Mesothelial cell of epicardium (in vitro differentiated cells): ENCODE results near the gene GPAT2. TPM values are rescaled to one million over a fixed set of nuclear protein-coding genes. Genes with fewer than 3 reads are reported as not detected.
"Not testable (repeated sequence)": the region's sequence is repeated elsewhere in the genome, so short reads cannot be mapped to it uniquely, and the experiment has no call there.

Experiments used
- DNase-seq, 2 experiments: peaks; one replicate each; pipeline ENCODE4 v3.0.0; 2021; ENCODE audit warnings: low spot score in 2 of 2; ENCODE audit not compliant: unreplicated experiment in 2 of 2
- H3K27ac Mint-ChIP-seq: 2 replicates; pipeline ENCODE4 v1.8.0; 2021; ENCODE audit warnings: mixed read lengths
- H3K27me3 Mint-ChIP-seq: 2 replicates; pipeline ENCODE4 v1.8.0; 2021; ENCODE audit warnings: low read depth, mixed read lengths
- H3K36me3 Mint-ChIP-seq: 2 replicates; pipeline ENCODE4 v1.8.0; 2021; ENCODE audit warnings: mixed read lengths
- H3K4me1 Mint-ChIP-seq: 2 replicates; pipeline ENCODE4 v1.8.0; 2021; ENCODE audit warnings: mixed read lengths
- H3K4me3 Mint-ChIP-seq: 2 replicates; pipeline ENCODE4 v1.8.0; 2021; ENCODE audit warnings: mild to moderate bottlenecking, moderate library complexity, mixed read lengths
- H3K9me3 Mint-ChIP-seq: 2 replicates; pipeline ENCODE4 v1.8.0; 2021; ENCODE audit warnings: mixed read lengths
- total RNA-seq: library from RNA; stranded (reverse); gene quantifications from 3 replicates; pipeline ENCODE4 v1.2.1, GENCODE V29; 2021
- TF ChIP-seq, protein P1 (sequence below): fragments of 200-600 bp; sonication (generic); IDR thresholded peaks from one replicate; pipeline ENCODE4 v1.5.0; 2021; ENCODE audit warnings: antibody characterized with exemption; ENCODE audit not compliant: unreplicated experiment

GPAT2 gene, protein sequence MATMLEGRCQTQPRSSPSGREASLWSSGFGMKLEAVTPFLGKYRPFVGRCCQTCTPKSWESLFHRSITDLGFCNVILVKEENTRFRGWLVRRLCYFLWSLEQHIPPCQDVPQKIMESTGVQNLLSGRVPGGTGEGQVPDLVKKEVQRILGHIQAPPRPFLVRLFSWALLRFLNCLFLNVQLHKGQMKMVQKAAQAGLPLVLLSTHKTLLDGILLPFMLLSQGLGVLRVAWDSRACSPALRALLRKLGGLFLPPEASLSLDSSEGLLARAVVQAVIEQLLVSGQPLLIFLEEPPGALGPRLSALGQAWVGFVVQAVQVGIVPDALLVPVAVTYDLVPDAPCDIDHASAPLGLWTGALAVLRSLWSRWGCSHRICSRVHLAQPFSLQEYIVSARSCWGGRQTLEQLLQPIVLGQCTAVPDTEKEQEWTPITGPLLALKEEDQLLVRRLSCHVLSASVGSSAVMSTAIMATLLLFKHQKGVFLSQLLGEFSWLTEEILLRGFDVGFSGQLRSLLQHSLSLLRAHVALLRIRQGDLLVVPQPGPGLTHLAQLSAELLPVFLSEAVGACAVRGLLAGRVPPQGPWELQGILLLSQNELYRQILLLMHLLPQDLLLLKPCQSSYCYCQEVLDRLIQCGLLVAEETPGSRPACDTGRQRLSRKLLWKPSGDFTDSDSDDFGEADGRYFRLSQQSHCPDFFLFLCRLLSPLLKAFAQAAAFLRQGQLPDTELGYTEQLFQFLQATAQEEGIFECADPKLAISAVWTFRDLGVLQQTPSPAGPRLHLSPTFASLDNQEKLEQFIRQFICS
- not detected in 3 replicates for total RNA-seq

DNA sequence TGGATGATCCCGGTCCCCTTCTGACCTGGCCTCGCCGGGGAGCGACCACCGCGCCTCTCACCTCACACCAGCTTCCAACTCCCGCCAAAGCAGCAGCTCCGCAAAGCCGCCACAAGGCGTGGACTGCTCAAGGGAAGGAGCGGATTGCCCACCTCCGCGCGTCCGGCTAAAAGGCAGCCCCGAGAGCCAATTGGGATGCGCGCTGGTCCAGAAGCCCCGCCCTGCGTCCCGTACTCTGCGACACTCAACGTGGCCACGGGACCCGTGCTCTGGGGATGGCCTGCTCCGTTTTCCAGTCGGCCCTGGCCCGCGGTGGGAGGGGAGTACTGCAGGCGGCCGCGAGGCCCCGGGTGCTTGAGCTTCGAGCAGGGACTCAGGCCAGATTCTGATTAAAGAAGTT is at the start of gene GPAT2:
Gene GPAT2 (minus strand): TSS at position 125 of the 400 bp plus-strand sequence. CDS start 2,557 bp downstream, outside the sequence.
- not testable (repeated sequence) for H3K27ac Mint-ChIP-seq, H3K4me3 Mint-ChIP-seq

DNA sequence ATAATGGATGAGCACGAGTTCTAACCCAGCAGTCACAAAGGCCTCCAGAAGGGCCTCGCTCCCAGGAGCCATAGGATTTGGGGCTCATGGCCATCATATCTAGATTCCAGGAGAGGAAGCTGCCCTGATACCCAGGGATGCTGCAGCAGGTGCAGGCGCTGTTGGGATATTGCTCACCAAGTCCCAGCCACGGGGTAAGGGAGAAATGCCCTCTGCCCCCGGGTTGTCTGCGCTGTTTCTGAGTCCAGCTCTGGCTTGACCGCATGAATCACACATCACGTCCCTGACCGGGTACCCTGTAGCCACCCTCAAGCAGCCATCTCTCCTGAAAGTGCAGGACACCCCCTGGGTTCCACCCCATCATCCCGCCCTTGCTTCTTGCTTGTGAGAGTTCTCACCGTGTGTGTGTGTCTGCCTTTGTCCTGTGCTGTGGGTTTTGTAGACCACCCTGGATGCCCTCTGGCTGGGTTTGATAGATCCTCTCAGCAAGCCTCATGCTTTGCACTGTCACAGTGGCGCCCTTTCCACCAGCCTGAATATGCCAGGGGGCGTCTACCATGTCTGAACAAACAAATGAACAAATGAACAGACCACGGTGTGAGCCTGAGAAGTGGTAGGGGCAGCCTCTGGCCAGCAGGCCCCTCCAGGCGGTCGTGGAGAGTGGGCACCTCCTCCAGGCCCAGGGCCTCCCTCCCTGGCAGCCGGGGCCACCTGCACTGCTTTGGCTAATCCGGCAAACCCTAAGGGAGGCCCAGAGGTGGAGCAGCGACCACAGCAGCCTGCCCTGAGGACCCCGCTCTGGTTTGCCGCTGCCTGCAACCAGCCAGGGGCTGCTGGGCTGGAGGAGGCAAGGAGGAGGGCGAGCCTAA is 49.5 kb upstream of the GPAT2 start:
- no peak overlapping the region for H3K27ac Mint-ChIP-seq

More for the DNA sequence above, at the start of gene GPAT2:
- not testable (repeated sequence) for H3K9me3 Mint-ChIP-seq, H3K4me1 Mint-ChIP-seq, H3K36me3 Mint-ChIP-seq, H3K27me3 Mint-ChIP-seq, DNase-seq

DNA sequence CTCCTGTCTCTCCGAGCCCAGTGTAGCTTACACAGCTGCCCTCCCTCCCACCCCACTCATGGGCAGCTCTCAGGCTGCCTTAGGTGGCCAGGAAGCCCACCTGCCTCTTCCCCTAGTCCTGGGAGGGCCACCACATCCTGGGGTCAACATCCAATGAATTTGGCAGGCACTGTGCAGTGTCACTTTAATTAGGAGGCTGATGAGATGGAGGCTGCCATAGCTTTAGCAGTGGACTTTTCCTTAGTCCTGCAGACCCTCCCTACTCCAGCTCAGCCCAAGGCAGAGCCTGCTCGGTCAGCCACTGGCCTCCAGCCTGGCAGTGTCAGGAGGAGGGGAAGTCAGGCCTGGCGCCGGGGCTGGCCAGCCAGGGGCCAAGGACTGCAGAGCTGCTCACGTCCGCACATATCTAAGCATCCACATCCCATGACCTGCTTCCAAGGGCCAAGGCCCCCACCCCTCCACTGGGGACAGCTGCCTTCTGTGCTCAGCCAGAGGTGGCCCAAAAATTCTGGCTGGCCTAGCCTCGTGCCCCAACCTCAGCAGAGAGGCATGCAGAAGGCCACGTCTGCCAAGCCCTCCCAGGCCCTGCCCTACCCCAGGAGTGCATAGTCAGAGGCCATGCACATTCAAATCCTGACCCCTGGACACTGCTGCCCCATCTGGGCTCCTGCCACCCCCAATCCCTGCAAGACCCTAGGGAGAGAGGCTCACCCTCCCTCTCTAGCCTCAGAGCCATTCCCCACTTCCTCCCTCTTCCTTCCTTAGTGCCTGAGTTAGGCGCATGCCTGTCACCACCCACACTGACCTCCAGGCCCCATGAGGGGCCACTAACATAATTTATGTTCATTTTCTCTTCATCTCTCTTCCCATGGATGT is 48.6 kb upstream of the GPAT2 start:
- peaks cover 20% of the 10 kb centered on the region for H3K9me3 Mint-ChIP-seq
- TF ChIP-seq, protein P1, sequence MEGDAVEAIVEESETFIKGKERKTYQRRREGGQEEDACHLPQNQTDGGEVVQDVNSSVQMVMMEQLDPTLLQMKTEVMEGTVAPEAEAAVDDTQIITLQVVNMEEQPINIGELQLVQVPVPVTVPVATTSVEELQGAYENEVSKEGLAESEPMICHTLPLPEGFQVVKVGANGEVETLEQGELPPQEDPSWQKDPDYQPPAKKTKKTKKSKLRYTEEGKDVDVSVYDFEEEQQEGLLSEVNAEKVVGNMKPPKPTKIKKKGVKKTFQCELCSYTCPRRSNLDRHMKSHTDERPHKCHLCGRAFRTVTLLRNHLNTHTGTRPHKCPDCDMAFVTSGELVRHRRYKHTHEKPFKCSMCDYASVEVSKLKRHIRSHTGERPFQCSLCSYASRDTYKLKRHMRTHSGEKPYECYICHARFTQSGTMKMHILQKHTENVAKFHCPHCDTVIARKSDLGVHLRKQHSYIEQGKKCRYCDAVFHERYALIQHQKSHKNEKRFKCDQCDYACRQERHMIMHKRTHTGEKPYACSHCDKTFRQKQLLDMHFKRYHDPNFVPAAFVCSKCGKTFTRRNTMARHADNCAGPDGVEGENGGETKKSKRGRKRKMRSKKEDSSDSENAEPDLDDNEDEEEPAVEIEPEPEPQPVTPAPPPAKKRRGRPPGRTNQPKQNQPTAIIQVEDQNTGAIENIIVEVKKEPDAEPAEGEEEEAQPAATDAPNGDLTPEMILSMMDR: no peak
- no peaks in the 10 kb centered on the region for H3K36me3 Mint-ChIP-seq
- H3K4me1 Mint-ChIP-seq: no peaks in the 10 kb centered on the region
- no peak overlapping the region for H3K27ac Mint-ChIP-seq
- H3K27me3 Mint-ChIP-seq: peaks cover 13% of the 10 kb centered on the region
- DNase-seq: no peak
- no peak overlapping the region for H3K4me3 Mint-ChIP-seq

More for the DNA sequence above, 49.5 kb upstream of the GPAT2 start:
- no peak overlapping the region for H3K4me3 Mint-ChIP-seq
- H3K9me3 Mint-ChIP-seq: peaks cover 20% of the 10 kb centered on the region
- H3K36me3 Mint-ChIP-seq: no peaks in the 10 kb centered on the region
- no peaks in the 10 kb centered on the region for H3K4me1 Mint-ChIP-seq
- peaks cover 11% of the 10 kb centered on the region for H3K27me3 Mint-ChIP-seq
- DNase-seq: no peak
- TF ChIP-seq, protein P1: no peak

DNA sequence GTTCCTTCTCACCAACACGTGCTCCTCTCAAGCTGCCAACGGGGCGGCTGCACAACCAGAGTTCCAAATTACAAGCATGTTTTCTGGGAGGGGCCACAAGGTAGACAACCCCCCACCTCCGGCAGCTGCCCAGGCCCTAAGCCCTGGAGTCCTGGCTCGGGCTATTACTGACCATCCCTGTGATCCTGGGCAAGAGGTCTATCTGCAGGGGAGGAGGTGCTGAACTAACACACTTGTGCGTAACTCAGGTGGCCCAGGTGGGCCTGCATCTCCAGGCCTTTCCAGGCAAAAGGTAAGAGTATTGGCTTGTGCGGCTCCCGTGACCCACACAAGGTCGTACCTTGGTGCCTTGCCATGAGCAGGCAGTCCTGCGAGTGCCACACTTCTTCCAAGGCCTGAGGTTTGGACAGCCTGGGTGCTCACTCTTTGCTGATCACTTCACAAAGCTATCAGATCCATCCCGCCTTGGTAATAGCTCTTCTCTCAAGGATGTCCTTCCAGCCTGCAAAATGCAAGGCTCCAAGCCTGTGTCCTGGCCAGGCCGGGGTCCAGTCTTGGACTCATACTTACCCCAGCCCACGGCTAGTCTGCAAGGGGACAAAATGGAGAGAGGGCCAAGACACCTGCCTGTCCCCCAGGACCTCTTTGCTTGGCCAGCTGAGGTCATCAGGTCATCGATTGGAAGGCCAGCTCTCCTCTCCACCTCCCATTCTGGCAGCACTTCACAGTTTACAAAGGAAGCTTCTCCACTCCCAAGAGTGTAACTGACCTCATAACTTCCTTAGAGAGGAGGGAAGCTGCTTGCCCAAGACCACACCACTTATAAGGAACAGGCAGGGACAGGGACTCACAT is 47.7 kb upstream of the GPAT2 start:
- DNase-seq: no peak
- H3K27me3 Mint-ChIP-seq: peaks cover 13% of the 10 kb centered on the region
- no peaks in the 10 kb centered on the region for H3K36me3 Mint-ChIP-seq
- H3K4me1 Mint-ChIP-seq: no peaks in the 10 kb centered on the region
- H3K27ac Mint-ChIP-seq: no peak overlapping the region
- H3K4me3 Mint-ChIP-seq: no peak overlapping the region
- TF ChIP-seq, protein P1: no peak
- H3K9me3 Mint-ChIP-seq: peaks cover 20% of the 10 kb centered on the region

DNA sequence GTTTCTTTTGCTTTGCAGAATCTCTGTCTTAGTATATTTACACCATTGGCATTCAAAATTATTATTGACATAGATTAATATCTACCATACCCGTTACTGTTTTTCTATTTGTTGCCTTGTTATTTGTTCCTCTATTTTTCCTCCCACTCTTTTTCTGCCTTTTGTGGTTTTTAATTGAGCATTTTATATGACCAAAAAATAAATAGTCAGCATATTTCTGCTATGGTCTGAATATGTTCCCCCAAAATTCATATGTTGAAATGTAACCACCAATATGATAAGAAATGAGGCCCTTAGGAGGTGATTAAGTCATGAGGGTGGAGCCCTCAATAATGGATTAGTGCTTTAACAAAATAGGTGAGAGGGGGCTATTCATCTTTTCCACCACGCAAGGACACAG is 46.3 kb upstream of the GPAT2 start:
- no peak for DNase-seq
- H3K4me3 Mint-ChIP-seq: no peak overlapping the region
- H3K27ac Mint-ChIP-seq: no peak overlapping the region
- H3K27me3 Mint-ChIP-seq: peaks cover 13% of the 10 kb centered on the region
- H3K4me1 Mint-ChIP-seq: no peaks in the 10 kb centered on the region
- no peaks in the 10 kb centered on the region for H3K36me3 Mint-ChIP-seq
- peaks cover 16% of the 10 kb centered on the region for H3K9me3 Mint-ChIP-seq
- TF ChIP-seq, protein P1: no peak
